GM21737 (cell line): Measurements from ENCODE around the gene ATXN10.

Source experiments
- ATAC-seq: cut with Tn5 transposase; IDR thresholded peaks from one replicate; pipeline ENCODE4 v1.9.1; 2021; ENCODE audit warnings: mild to moderate bottlenecking, moderate library complexity; ENCODE audit not compliant: unreplicated experiment

Gene ATXN10

DNA sequence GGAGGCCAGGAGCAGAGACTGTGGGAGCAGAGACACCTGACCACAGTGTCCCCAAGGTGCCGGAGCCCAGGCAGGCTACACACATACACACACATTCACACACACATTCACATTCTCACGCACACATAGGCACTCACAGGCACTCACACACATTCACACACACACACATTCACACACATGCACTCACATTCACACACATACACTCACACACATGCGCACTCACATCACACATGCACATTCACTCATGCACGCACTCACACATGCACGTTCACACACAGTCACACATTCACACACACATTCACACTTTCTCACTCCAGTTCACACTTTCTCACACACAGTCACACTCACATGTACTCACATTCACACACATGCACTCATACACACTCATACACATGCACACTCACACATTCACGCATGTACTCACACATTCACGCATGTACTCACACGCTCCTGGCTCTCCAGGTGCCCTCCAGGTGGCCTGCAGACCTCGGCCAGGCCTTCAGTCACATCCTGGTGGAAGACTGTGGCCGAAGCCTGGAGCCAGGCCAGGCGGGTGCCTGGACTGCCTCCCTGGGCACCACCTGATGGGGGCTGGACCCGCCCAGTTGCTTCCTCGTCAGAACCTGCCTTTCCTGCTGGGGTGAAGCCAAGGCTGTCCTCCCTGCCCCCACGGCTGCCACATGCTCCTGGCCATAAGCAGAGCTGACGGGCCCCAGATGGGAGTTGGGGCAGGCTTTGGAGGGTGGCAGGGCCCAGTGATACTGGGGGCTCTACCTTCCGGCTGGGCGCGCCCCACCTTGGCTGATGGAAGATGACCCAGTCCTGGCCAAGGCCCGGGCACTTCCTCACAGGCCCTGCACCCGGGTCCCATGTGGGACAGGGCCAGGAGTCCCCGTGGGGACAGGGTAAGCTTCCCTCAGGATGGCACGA is 215.8 kb downstream of the ATXN10 start:
- ATAC-seq = no peak

DNA sequence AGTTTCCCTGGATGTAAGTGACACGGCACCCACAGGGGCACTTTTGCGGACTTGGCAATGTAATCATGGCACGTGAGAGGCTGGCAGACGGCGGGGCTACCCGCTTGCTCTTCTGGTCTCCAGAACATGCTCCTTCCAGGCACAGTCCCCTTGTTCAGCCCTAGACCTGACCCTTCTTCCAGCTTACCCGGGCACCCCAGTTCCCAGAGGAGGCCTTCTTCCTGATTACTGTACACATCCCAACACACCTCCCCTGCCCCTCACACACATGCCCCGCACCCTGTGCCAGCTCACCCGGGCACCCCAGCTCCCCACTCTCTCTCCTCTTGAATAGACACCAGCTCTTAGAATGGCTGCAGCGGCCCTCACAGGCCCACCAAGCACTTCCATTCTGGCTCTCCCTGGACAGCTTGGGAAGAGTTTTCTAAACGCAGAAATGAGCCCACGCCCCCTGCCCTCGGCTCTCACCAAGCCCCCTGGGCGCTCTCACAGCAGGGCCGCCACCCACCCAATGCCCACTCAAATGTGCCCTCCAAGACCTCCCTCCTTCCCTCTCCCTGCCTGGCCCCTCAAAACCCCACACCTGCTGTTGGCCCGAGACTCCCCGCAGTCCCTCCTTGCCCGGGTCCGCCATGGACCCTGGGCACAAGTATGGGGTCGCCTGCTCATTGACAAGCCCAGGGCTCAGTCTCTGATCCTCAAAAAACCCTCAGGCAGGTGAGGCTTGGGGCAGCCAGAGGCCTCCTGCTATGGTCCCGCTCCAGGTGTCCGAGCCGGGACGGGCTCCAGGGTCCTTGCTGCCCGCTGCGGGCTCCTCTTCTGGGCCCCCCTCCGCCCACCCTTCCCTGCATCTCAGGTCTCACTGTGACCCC is 216.8 kb downstream of the ATXN10 start:
- ATAC-seq = no peak

DNA sequence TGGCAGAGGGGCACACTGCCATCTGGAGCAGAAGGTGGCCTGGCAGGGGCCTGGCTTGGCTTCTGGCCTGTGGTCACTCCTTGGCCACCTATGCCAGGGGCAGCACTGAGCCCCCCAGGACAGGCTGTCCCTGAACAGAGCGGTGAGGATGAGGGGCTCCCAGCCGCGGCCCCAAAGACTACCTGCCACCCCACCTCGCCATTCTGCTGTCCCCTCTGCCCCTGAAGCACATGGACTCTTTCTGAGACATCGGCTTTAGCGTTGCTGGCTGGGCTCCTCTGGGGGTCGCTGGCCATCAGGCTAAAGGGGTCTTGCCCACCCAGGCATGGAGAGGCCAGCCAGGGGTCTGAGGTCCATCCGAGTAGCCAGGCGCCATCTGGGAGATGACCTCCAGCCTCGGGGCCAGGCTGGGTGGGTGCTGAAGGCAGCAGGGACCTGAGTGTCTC is 217.5 kb downstream of the ATXN10 start:
- no peak for ATAC-seq

DNA sequence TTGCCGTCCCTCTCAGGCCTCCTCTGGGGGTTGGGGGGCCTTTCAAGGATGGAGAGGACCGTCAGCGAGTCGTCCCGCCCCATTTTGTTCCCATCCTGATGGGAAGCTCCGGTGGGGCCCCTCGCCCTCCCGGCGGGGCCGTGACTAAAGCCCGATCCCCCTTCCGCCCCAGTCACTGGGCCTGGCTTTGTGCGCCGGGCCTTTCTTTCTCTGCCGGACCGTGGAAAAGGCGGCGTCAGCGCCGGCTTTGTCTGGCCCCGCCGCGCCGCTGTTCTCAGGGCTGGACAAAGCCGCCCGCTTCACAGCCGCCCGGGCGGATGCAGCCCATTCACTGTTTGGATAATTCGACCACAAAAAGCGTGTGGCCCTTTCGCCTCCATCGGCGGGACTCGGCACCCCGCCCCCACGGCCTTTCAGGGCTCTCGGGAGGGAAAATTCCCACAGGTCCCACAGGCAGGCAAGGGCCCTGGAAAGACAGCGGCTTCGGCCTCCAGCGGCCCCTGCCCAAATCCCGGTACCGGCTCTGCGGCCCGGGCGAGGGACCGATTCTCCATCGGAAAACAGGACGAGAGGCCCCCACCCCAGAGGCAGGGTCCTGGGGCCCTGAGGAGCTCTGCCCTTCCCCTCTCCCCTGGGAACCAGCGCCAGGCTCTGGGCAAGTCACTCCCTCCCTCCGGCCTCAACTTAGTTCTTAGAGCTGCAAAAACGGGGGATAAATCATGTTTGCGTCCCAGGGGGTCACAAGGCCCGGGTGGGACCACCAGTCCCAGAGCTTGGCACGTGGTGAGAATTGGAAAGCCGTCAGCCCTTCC is 218.1 kb downstream of the ATXN10 start:
- no peak for ATAC-seq

DNA sequence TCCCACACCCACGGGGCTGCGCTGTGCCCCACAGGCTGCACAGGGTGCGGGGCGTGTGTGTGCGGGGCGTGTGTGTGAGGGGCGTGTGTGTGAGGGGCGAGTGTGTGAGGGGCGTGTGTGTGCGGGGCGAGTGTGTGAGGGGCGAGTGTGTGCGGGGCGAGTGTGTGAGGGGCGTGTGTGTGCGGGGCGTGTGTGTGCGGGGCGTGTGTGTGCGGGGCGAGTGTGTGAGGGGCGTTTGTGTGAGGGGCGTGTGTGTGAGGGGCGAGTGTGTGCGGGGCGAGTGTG is 218.7 kb downstream of the ATXN10 start:
- ATAC-seq = no peak

DNA sequence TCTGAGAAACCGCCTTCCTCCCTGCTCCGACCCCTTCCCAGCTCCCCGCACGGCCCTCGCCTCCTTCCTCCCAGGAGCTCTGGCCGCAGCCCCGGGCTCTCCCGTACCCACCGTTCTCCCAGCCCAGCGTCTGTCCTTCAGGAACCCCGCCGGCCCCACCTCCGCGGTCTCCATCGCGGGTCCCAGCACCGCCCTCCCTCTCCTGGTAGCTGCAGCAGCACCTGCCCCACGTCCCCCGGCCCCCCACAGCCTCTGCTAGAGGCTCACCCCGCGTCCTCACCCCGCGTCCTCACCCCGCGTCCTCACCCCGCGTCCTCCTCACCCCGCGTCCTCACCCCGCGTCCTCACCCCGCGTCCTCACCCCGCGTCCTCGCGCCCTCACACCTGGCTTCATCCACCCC is 219.4 kb downstream of the ATXN10 start:
- ATAC-seq = no peak

DNA sequence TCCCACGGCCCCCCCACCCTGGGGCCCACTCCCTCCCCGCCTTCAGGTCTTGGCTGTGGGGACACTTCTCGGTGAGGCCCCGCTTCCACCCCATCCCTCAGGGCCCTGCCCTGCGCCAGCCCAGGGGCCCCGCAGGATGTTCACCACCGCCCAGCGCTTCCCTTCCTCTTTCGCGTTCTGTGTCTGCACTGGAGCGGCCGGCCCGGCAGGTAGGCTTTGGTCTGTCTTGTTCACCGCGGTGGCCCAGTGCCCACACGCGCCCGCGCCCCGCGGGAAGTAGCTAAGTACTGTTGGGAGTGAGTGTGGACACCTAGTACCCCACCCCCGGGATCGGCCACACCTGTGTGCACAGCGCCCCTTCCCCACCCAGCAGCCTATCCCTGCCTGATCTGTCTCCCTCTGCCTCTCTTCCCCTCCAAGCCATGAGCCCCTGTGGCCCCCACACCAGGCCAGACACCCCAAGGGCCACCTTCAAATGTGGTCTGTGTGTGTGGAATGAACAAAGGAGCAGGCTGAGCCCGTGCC is 219.9 kb downstream of the ATXN10 start:
- no peak for ATAC-seq

DNA sequence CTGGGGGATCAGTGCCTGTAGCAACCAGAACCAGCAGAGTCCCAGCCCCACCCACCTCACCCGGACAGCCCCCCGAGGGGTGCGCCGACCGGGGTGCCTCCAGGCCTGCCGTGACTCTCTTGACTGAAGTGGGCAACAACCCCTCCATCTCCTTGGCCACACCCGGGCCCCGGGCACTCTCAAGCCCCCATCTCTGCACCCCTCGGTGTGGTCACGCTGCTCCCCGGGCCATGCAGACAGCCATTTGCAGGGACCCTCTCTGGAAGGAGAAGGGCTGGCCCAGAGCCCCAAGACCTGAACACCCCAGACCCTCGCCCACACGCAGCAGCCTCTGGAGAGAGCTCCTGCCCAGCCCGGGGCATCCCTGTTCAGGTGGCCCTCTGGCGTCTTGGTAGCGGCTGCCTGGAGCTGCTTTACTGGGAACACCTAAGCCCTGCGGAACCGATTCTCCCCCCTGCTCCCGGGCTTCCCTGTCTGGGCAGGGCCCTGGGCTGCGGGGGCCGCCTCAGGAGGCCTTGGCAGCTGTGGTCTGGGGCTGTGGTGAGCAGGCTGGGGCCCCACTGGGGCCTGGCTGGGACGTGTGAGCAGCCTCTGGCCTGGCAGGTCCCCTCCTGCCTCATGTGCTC is 220.5 kb downstream of the ATXN10 start:
- no peak for ATAC-seq

DNA sequence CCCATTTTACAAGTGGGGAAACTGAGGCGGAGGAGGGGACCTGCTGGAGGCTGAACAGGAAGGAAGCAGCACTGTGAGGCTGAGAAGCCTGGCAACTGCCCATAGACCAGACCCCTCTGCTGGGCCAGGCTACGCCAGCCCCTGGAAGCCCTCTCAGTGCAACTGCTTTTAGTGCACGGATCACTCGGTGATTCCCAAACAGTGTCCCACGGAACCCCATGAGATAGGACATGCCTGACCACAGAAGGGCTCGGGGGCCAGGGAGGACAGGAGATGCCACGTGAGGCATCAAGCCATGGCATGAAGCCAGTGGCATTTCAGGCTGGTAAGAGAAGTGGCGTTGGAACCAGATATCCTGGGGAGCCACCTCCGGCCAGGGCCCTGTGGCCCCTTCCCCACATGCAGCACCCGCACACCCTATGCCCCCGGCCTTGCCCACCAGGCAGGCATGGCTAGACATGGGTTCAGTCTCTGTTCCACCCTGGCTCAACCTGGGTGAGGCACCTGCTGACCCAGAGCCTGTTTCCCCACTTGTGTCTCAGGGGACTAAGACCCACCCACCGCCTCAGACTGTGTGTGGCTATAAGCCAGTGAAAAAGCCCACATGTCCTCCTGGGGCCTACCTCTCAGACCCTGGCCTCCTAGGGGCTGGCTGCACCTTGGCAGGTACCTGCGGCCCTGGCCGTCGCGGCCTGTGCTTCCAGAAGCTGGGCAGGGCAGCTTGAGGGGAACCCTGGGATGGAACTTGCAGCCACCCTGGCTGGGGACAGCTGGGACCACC is 221.2 kb downstream of the ATXN10 start:
- ATAC-seq = no peak

DNA sequence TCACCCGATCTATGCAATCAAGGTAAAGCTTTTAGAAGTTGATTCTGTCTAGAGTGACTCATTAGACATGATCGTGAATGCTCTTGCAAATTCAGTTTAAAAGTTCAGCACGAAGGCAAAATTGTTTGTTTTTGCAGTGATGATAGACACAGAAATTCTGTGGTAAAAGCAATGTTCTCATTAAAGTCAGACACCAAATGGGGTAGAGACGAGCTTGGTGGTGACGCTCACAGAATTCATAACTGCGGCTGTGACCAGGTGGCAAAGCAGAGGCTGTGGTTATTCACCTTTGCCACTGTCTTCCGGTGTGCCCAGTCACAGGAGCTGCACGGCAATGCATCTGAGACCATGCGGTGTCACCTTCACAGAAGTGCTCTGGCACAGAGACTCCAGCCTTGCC is 221.9 kb downstream of the ATXN10 start:
- no peak for ATAC-seq
